NCI-H748 treated with DMSO at 0.1 percent for 48 hours (cell line): Measurements from ENCODE around the gene NOX3.

Source experiments
- DNase-seq: peaks from one replicate; lab custom pipeline; 2025; lab: John Stamatoyannopoulos, UW

Gene NOX3

GRCh38 chr6:155399745-155400653, 55.6 kb downstream of the NOX3 start:
- no peak for DNase-seq

- DNase-seq: no peak
Measured at GRCh38 chr6:155399062-155399744, 56.4 kb downstream of the NOX3 start.

DNA sequence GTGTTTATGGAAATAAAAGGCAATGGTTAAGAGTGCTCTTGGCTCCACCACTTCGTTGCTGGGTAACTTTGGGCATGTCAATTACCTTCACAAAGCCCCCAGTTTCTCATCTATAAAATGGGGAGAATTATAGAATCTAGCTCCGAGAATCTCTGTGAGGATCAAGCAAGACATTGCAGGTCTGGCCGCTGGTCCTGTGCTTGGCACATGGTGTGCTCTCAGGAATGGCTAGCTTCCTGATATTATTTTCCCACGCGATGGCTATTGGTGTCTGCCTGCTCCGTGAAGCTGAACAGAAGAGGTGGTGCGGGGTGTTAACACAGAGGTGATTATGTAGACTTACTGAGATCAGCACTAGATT, 57.0 kb downstream of the NOX3 start:
- DNase-seq: no peak

GRCh38 chr6:155398221-155398620, 57.4 kb downstream of the NOX3 start:
- DNase-seq: no peak

DNA sequence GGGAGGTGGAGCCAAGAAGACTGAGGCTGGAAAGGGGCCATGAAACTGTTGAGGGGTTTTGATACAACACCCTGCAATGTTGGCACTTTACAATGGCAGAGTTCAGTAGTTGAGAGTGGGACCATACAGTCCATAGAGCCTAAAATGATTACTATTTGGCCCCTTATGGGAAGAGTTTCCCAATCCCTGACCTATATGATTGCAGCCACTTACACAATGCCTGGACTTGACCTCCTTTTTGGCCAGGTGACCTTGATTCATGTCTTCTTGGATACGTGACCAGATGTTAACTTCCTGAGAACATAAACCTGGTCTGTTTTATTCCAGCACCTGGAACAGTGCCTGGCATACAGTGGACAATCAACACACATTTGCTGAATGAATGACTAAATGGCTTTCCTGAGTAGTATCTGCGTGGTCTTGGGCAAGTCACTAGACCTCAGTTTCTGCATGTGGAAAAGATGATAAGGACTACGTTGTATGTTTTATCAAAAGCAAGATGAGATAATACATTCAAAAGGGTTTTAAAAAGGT, 58.4 kb downstream of the NOX3 start:
- no peak for DNase-seq

DNA sequence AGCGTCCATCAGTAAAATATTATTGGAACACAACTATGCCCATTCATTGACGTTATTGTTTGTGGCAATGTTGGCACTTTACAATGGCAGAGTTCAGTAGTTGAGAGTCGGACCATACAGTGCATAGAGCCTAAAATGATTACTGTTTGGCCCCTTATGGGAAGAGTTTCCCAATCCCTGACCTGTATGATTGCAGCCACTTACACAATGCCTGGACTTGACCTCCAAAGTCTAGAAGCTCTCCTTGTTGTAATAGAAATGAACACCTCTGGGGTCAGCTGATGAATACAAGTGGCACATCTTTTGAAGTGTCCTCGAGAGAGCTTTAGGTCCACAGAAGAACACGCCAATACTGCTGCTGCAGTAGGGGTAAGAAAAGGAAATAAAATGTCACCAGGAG, 59.0 kb downstream of the NOX3 start:
- DNase-seq: no peak

DNA sequence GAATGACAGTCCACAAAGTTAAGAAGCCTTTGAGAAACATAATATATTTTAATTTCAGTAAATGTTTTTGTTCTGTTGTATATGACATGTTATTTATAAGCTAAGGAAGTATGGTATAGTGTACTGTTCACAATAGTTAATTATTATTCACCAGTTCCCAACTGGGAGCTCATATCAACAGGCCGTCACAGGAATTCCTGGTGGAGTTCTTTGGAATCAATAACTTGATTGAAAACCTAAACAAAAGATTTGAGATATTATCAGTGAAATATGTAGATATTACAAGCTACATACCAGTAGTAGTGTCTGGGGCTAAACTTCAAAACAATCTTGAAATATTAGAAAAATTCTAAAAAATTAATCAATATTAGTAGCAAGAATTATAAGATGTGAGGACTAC, 60.3 kb downstream of the NOX3 start:
- no peak for DNase-seq

DNA sequence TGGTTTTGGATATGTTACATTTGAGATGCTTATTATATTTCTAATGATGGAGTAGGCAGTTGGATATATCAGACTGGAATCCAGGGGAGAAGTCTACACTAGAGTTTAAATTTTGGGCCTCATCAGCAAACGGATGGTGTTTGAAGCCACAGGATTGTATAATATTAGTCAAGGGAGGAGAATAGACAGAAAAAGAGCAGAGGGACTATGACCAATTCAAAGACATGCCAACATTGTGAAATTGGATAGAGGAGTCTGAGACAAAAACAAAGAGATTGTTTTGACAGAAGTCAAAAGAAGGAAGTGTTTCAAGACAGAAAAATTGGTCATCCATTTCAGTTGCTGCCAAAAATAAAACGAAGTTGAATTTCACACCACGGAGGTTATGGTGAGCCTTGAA, 66.5 kb downstream of the NOX3 start:
- no peak for DNase-seq

DNA sequence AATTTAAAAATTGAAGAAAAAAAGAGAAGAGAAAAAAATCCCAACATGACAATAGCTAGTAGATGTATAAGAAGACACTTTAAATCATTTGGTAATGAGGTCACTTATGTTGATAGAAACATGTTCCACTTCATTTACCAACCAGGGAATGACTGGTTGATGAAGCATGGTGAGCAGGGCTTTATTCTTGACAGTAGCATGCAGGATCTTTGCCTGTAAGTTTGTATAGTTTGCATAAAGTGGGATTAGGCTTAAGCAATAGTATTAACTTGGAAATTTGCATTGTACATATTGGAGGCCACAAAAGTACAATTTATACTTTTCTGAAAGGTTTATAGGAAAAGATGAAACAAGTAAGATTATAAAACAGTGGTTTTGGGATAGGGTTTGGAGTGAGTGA, 67.0 kb downstream of the NOX3 start:
- no peak for DNase-seq

DNA sequence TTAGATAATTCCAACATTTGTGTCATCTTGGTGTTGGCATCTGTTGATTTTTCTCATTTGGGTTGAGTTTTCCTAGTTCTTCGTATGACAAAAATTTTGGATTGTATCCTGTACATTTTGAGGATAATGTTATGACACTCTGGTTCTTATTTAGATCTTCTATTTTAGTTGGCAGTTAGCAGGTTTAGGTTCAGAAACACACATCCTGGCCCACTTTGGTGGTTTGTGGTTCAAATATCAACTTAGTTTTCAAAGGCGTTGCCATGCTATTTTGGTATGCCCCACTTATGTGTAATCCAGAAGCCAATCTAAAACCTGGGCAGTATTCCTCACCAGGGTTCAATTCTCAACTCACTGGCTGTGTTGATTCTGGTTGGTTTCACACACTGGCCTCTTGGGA, 68.2 kb downstream of the NOX3 start:
- no peak for DNase-seq

GRCh38 chr6:155384321-155384952, 71.2 kb downstream of the NOX3 start:
- peak; percentile 9 for DNase-seq

DNA sequence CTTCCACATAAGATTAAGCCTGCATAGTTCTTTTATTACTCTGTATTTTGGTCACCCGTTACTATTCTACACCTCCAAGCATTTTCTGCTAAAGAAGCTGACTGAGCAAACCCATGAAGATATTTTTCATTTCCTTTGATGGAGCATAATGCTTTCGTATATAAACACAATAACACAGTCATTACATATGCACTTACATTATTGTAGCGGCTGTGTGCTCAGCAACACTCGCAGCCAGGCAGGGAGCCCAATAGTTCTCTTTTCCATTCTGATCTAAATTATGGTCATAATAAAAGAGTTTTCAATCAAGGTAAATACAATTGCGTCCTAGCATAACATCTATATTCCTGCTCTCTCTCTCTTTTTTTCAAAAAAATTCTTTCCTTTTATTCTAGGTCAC, 71.7 kb downstream of the NOX3 start:
- DNase-seq: no peak

- DNase-seq: no peak
Measured at GRCh38 chr6:155382338-155382685, 73.3 kb downstream of the NOX3 start.

- no peak for DNase-seq
Measured at GRCh38 chr6:155381673-155382337, 73.8 kb downstream of the NOX3 start.

GRCh38 chr6:155380666-155381332, 74.8 kb downstream of the NOX3 start:
- DNase-seq: no peak

- DNase-seq: no peak
Measured at GRCh38 chr6:155378724-155379123, 76.9 kb downstream of the NOX3 start.

GRCh38 chr6:155378276-155378675, 77.4 kb downstream of the NOX3 start:
- no peak for DNase-seq

DNA sequence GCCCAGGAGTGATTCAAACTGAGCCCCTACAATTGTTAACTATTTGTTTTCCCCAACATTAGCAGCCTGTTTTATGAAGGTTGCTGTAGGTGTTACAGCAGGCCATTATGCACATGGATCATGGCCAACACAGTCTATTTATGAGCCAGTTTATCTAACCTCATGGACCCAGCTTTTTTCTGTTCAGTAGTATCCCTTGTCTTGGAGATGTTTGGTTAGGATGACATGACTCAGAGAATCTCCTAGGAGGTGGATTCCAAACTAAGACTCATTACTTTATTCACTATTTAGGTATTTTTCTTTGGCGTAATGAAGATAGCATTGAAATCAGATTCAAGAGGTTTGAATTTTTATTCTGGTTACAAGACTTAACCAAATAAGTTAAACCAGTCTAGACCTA, 78.6 kb downstream of the NOX3 start:
- DNase-seq: no peak

- no peak for DNase-seq
Measured at GRCh38 chr6:155375801-155376200, 79.8 kb downstream of the NOX3 start.

DNA sequence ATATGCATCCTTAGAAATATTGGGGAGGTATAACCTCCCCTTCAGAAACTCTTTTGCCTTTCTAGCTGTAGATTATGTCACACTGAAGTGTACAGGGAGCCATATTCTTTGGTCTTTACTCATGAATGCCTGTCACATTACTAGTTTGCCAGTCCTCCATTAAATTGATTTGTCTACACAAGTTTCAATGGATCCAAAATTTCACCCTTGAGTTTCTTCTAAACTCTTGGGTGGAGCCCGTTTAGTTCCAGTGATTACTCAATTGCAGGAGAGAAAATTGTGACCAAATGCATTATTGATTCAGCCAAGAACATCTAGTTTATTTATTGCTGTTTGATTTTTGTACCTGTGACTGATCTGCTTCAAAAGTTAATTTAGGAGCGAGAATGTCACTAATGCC, 81.0 kb downstream of the NOX3 start:
- DNase-seq: no peak

DNA sequence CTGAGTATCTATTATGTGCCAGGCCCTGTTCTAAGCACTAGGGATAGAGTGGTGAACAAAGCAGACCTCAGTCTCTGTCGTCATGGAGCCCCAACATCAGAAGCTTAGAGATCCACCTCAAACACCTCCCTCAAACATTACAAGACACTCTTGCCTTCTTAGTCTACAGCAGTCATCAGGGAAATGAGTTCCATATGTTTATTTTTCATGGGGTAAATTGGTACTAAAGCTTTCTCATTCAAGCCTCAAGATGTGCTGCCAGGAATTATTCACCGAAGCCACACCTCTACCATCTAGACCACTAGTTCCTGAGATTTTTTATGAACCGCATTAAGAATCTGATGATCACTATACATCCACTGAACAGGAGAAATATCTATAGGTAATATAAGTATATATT, 82.4 kb downstream of the NOX3 start:
- no peak for DNase-seq

- no peak for DNase-seq
Measured at GRCh38 chr6:155372256-155372655, 83.4 kb downstream of the NOX3 start.
